ENCODE measurements around the gene LPXN.

GRCh38 chr11:58621586-58622262 lies 46.1 kb upstream of the LPXN start:
- no peak for TF ChIP-seq CTCF (IDR thresholded peaks at IDR 0.05 in 8 of 11, conservative IDR thresholded peaks at IDR 0.05 in 3 of 11)
- TF ChIP-seq POLR2AphosphoS5 (IDR thresholded peaks at IDR 0.05), result no peak

Measured in spleen (tissue), 7 donors.